A172 (cell line): Measurements from ENCODE around the gene NDUFAF3. TPM values are rescaled to one million over a fixed set of nuclear protein-coding genes. Genes with fewer than 3 reads are reported as not detected.

Experiments used
- DNase-seq: peaks from one replicate; pipeline ENCODE4 v3.0.0-alpha.2; 2015; ENCODE audit warnings: low spot score
- total RNA-seq: library from RNA; depleted of rRNA; stranded (reverse); fragments of >200 nt; shearing (Covaris generic); gene quantifications from 2 replicates; pipeline ENCODE4 v1.2.3, GENCODE V29; 2014; rRNA removed

NDUFAF3 gene
- total RNA-seq, 1 experiment from 2014 or later = 96.8 TPM

DNA sequence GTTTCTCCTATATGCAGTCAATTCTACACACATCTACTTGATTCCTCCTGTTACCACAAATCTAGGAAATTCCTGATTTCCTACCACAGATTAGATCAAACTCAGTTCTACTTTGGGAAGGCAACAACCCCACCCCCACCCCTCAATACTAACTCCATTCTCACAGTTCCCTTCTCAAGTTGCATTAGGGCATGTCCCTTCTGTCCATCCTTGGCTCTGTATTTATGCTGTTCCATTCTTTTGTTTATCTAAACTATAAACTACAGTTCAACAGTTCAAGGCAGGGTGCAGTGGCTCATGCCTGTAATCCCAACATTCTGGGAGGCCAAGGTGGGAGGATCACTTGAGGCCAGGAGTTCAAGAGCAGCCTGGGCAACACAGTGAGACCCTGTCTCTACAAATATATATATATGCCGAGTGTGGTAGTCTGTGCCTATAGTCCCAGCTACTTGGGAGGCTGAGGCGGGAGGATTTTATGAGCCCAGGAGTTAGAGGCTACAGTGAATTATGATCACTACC is 32.5 kb downstream of the NDUFAF3 start:
- DNase-seq = no peak

DNA sequence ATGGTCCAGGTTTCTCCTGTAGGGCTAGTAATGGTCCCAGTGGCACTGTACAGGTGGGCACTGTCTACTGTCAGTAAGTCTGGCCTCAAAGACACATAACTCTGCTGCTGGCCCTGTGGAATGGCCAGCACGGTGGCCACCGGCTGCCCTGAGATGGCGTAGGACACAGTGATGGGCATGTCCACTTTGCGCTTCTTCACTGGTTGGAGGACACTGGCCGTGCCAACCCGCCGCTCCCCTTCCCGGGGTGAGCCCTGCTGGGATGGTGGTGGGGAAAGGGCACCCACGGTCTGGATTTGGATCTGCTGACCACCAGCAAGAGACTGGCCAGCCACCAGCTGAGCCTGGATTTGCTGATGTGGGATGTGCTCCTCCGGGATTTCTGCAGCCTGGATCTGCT is 35.3 kb downstream of the NDUFAF3 start:
- no peak for DNase-seq

DNA sequence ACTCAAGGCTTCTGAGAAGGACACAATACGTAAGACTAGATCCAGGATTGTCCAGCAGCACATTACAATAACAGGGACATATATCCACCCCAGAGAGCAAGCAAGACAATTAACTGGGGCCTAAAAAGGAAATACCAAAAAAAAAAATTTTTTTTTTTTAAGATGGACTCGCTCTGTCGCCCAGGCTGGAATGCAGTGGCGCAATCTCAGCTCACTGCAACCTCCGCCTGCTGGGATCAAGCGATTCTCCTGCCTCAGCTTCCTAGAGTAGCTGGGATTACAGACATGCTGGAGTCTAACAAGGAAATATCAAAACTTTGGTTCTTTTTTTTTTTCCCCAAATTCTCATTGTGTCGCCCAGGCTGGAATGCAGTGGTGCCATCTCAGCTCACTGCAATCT is 36.1 kb downstream of the NDUFAF3 start:
- no peak for DNase-seq

Other genes with a start within 250 kb of the NDUFAF3 start
- 33.9 and 37.3 TPM in 2 replicates for gene PRKAR2A, start 174.2 kb upstream of the NDUFAF3 start, total RNA-seq
- 23.9 and 45.5 TPM in 2 replicates for gene SLC25A20, start 123.2 kb upstream of the NDUFAF3 start, total RNA-seq
- 71.3 and 76.1 TPM in 2 replicates for gene ARIH2, start 103.3 kb upstream of the NDUFAF3 start, total RNA-seq
- gene P4HTM, start 31.9 kb upstream of the NDUFAF3 start, total RNA-seq = 20.7 and 21.2 TPM in 2 replicates
- 63.7 and 76.1 TPM in 2 replicates for gene WDR6, start 14.7 kb upstream of the NDUFAF3 start, total RNA-seq
- 36.1 and 50.0 TPM in 2 replicates for gene DALRD3, start 3.5 kb upstream of the NDUFAF3 start, total RNA-seq
- gene IMPDH2, start 7.3 kb downstream of the NDUFAF3 start, total RNA-seq = 218 and 219 TPM in 2 replicates
- 79.1 and 82.7 TPM in 2 replicates for gene QRICH1, start 72.0 kb downstream of the NDUFAF3 start, total RNA-seq
- 141 and 172 TPM in 2 replicates for gene QARS1, start 82.6 kb downstream of the NDUFAF3 start, total RNA-seq
- 48.3 and 54.2 TPM in 2 replicates for gene USP19, start 98.7 kb downstream of the NDUFAF3 start, total RNA-seq
- gene LAMB2, start 110.9 kb downstream of the NDUFAF3 start, total RNA-seq = 189 and 192 TPM in 2 replicates
- 18.8 and 25.6 TPM in 2 replicates for gene CCDC71, start 144.2 kb downstream of the NDUFAF3 start, total RNA-seq
- 9.0 and 16.0 TPM in 2 replicates for gene KLHDC8B, start 149.5 kb downstream of the NDUFAF3 start, total RNA-seq